HCT116 (cell line): ENCODE results near the gene KCMF1. TPM values are rescaled to one million over a fixed set of nuclear protein-coding genes. Genes with fewer than 3 reads are reported as not detected.

Experiments
- ATAC-seq: fragments of 200-7000 bp; cut with Tn5 transposase; 2 replicates; pipeline ENCODE4 v1.9.1; 2020; ENCODE audit warnings: mild to moderate bottlenecking, moderate library complexity
- BruUV-seq: library from RNA; stranded (reverse); fragments of 400-500 nt; replicated peaks from 2 replicates; lab custom pipeline; 2021; lab: Mats Ljungman, UMichigan
- CTCF ChIA-PET: fragments of 300-600 bp; sonication (Branson Sonifier 250); formaldehyde crosslinking; loops from one replicate; lab custom pipeline; 2021; ENCODE audit warnings: antibody characterized with exemption; lab: Charles Lee
- POLR2A ChIA-PET: fragments of 300-600, 350-600 bp; sonication (Branson Sonifier 250); formaldehyde crosslinking; loops from one replicate; lab custom pipeline; 2021; ENCODE audit warnings: antibody characterized with exemption; lab: Charles Lee
- RAD21 ChIA-PET, 2 experiments: fragments of 300-600 bp; sonication (Branson Sonifier 250); formaldehyde crosslinking; loops; one replicate each; lab custom pipeline; 2023; ENCODE audit warnings: low total read pairs in 2 of 2; ENCODE audit not compliant: uncharacterized antibody in 2 of 2, unreplicated experiment in 2 of 2, low non-redundant PET in 1 of 2; lab: Charles Lee
- DNase-seq: peaks from one replicate; pipeline ENCODE4 v3.0.0-alpha.2; 2010; ENCODE audit warnings: low read depth, low spot score
- H2AFZ ChIP-seq: fragments of 200-600 bp; shearing (Covaris generic), sonication (generic); 2 replicates; pipeline ENCODE4 v1.6.1; 2017; ENCODE audit warnings: low read depth, mixed run types, mixed read lengths, antibody characterized with exemption, low read length; ENCODE audit not compliant: poor library complexity, severe bottlenecking
- H3K27ac ChIP-seq: 2 replicates; pipeline ENCODE4 v1.5.1; 2012; ENCODE audit warnings: low read depth, low read length
- H3K27me3 ChIP-seq: fragments of 200-600 bp; sonication (generic); 2 replicates; pipeline ENCODE4 v1.6.1; 2016; ENCODE audit warnings: mixed run types, low read length, mixed read lengths; ENCODE audit not compliant: insufficient read depth
- H3K36me3 ChIP-seq, 2 experiments: fragments of 200-500 bp in 1 of 2; fragments of 200-600 bp in 1 of 2; sonication (Bioruptor generic) in 1 of 2; sonication (generic) in 1 of 2; 2 replicates each; pipeline versions ENCODE4 v1.5.1 to v1.6.1; 2014 to 2016; ENCODE audit warnings: low read length in 2 of 2, inconsistent platforms in 1 of 2, mixed read lengths in 1 of 2, mixed run types in 1 of 2; ENCODE audit not compliant: insufficient read depth in 2 of 2, control insufficient read depth in 1 of 2
- H3K4me1 ChIP-seq, 2 experiments: fragments of 200-600 bp in 1 of 2; sonication (generic) in 1 of 2; 2 replicates each; pipeline versions ENCODE4 v1.5.1 to v1.6.1; 2012 to 2017; ENCODE audit warnings: low read length in 2 of 2, inconsistent platforms in 1 of 2, mild to moderate bottlenecking in 1 of 2, mixed read lengths in 1 of 2, mixed run types in 1 of 2, moderate library complexity in 1 of 2; ENCODE audit not compliant: insufficient read depth in 2 of 2, control insufficient read depth in 1 of 2
- H3K4me2 ChIP-seq: fragments of 200-600 bp; sonication (generic); 2 replicates; pipeline ENCODE4 v1.6.1; 2017; ENCODE audit warnings: mixed run types, low read length, mixed read lengths
- H3K4me3 ChIP-seq, 2 experiments: fragments of 200-600 bp in 1 of 2; sonication (generic) in 1 of 2; replicated peaks in 1 of 2; 2 replicates each; pipeline ENCODE4 v1.5.1; 2011 to 2016; ENCODE audit warnings: low read length in 2 of 2, control low read depth in 1 of 2, low read depth in 1 of 2, mild to moderate bottlenecking in 1 of 2, mixed read lengths in 1 of 2, mixed run types in 1 of 2
- H3K79me2 ChIP-seq: fragments of 200-600 bp; sonication (generic); 2 replicates; pipeline ENCODE4 v1.6.1; 2017; ENCODE audit warnings: mild to moderate bottlenecking, mixed run types, low read length, moderate library complexity, mixed read lengths; ENCODE audit not compliant: insufficient read depth
- H3K9ac ChIP-seq: fragments of 200-600 bp; sonication (generic); 2 replicates; pipeline ENCODE4 v1.6.1; 2016; ENCODE audit warnings: low read length, mixed read lengths
- H3K9me2 ChIP-seq: fragments of 200-600 bp; sonication (generic), shearing (Covaris generic); 2 replicates; pipeline ENCODE4 v1.6.1; 2017; ENCODE audit warnings: mixed run types, mild to moderate bottlenecking, moderate library complexity; ENCODE audit not compliant: insufficient read depth
- H3K9me3 ChIP-seq, 2 experiments: fragments of 200-500 bp in 1 of 2; fragments of 200-600 bp in 1 of 2; sonication (Bioruptor generic) in 1 of 2; sonication (generic) in 1 of 2; 2 replicates each; pipeline ENCODE4 v1.6.1; 2014 to 2017; ENCODE audit warnings: low read length in 2 of 2, mixed read lengths in 2 of 2, inconsistent platforms in 1 of 2, low read depth in 1 of 2, mild to moderate bottlenecking in 1 of 2, mixed run types in 1 of 2, moderate library complexity in 1 of 2; ENCODE audit not compliant: control insufficient read depth in 1 of 2, insufficient read depth in 1 of 2
- H4K20me1 ChIP-seq: fragments of 200-600 bp; sonication (generic), shearing (Covaris generic); 2 replicates; pipeline ENCODE4 v1.6.1; 2017; ENCODE audit warnings: mixed run types, mild to moderate bottlenecking, moderate library complexity; ENCODE audit not compliant: insufficient read depth
- ATF3 ChIP-seq: IDR thresholded peaks from 2 replicates; pipeline ENCODE4 v1.6.1; 2012
- JUND ChIP-seq: IDR thresholded peaks from 2 replicates; pipeline ENCODE4 v1.6.1; 2012
- POLR2A ChIP-seq: IDR thresholded peaks from 2 replicates; pipeline ENCODE4 v1.7.0; 2011; ENCODE audit warnings: borderline replicate concordance; ENCODE audit not compliant: insufficient read depth, insufficient read length; ENCODE audit errors: extremely low read depth
- POLR2AphosphoS5 ChIP-seq: IDR thresholded peaks from 2 replicates; pipeline ENCODE4 v1.6.1; 2011; ENCODE audit warnings: mild to moderate bottlenecking, low read depth, low read length, moderate library complexity
- SP1 ChIP-seq: IDR thresholded peaks from 2 replicates; pipeline ENCODE4 v1.6.1; 2012; ENCODE audit warnings: low read depth
- ZFX ChIP-seq: fragments of 450-650 bp; IDR thresholded peaks from 2 replicates; pipeline ENCODE4 v1.6.1; 2017
- intact Hi-C: fragments of 100-400 bp; cut with micrococcal nuclease; formaldehyde crosslinking; loops from 2 replicates; pipeline ENCODE4 v1.10.0; 2022
- total RNA-seq: library from RNA; stranded (reverse); gene quantifications from one replicate; pipeline ENCODE4 v1.2.1, GENCODE V29; 2021; ENCODE audit not compliant: unreplicated experiment

The KCMF1 gene
- total RNA-seq, 1 experiment from 2014 or later: 119 TPM

DNA sequence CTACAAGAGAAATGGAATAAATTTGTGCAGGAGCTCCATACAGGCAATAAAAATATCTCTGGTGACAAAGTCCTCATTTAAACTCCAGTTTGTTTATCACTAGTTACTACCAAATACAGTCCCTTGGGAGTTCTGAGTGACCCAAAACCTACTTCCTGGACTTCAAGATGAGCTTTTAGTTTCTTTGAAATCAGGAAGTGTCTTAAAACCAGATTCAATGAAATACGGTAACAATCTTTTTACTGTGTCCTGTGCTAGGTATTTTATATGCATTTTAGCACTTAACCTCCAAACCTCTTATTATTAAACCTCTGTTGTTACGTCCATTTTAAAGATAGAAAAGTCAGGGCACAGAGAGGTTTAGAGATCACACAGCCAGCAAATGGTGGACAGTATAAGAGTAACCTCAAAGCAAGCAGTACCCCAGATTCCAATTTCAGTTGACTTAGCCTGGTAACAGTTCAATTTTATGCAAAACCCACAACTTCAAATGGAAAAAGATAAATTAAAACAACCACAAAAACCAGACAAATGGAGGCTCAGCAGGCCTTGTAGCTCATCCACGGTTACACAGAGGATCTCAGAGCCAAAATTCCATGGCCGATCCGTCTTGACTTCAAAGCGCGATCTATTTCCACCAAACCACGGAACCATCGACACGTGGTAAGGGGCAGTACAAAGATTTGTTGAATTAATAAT is 1.3 kb upstream of the KCMF1 start:
- Histone ChIP-seq H3K27me3 (no peaks in the 10 kb centered on the region), H3K9me3 (no peaks in the 10 kb centered on the region), H3K4me2 (peak overlapping the region; percentile 93), H3K27ac (peak overlapping the region; percentile 98), H4K20me1 (no peaks in the 10 kb centered on the region; the same call in 1 of the 2 replicates), H3K36me3 (no peaks in the 10 kb centered on the region), H2AFZ (no peak overlapping the region), H3K79me2 (peaks cover 71% of the 10 kb centered on the region), H3K9me2 (no peaks in the 10 kb centered on the region), H3K4me3 (peak overlapping the region; percentile 75), H3K4me1 (peaks cover 22 to 59% of the 10 kb centered on the region in 2 experiments), H3K9ac (peak overlapping the region; percentile 99)
- DNase-seq (no peak), ATAC-seq (no peak)
- POLR2A ChIA-PET: interaction anchor here (1.5 to 4.5 kb wide), 4 partner anchors 11 to 50 kb away, joined by 5 to 24 read pairs (median 8); no protein-coding TSS in a partner anchor
- intact Hi-C loops: loop anchor here (1.0 to 5.0 kb wide), 2 partner anchors 43 kb away; no protein-coding TSS in a partner anchor
- RAD21 ChIA-PET: no interaction called here
- TSS peak; percentile 73 for BruUV-seq
- TF ChIP-seq POLR2A (peak; percentile 32), SP1 (no peak), JUND (no peak)
- CTCF ChIA-PET: interaction anchor here (1.5 to 2.0 kb wide), 2 partner anchors 11 to 43 kb away, joined by 4 to 7 read pairs; no protein-coding TSS in a partner anchor

GRCh38 chr2:84970210-84970867 is 622 bp upstream of the KCMF1 start:
- Histone ChIP-seq H3K9me2 (no peaks in the 10 kb centered on the region), H3K36me3 (no peaks in the 10 kb centered on the region), H3K4me3 (peak overlapping the region; percentile 75), H4K20me1 (peaks cover 4% of the 10 kb centered on the region; the same call in 1 of the 2 replicates), H2AFZ (no peak overlapping the region), H3K9me3 (no peaks in the 10 kb centered on the region), H3K79me2 (peaks cover 78% of the 10 kb centered on the region), H3K4me1 (peaks cover 22 to 59% of the 10 kb centered on the region in 2 experiments), H3K27ac (peak overlapping the region; percentile 98), H3K4me2 (peak overlapping the region; percentile 93), H3K27me3 (no peaks in the 10 kb centered on the region), H3K9ac (peak overlapping the region; percentile 99)
- no TSS peak for BruUV-seq
- DNase-seq (no peak), ATAC-seq (peak; percentile 69)
- ChIA-PET POLR2A (interaction anchor here (1.0 to 4.5 kb wide), 4 partner anchors 9 to 45 kb away, joined by 3 to 24 read pairs (median 7); no protein-coding TSS in a partner anchor), CTCF (interaction anchor here (1.1 to 2.0 kb wide), 3 partner anchors 12 to 44 kb away, joined by 3 to 7 read pairs (median 4); no protein-coding TSS in a partner anchor), RAD21 (no interaction called here)
- no peak for TF ChIP-seq ATF3
- TF ChIP-seq POLR2A: peak; percentile 51
- TF ChIP-seq POLR2AphosphoS5: peak; percentile 42
- peak; percentile 97 for TF ChIP-seq ZFX
- intact Hi-C loops: loop anchor here (1.0 to 5.0 kb wide), 2 partner anchors 42 to 44 kb away; no protein-coding TSS in a partner anchor
